ENCODE measurements around the gene GP9. TPM values are rescaled to one million over a fixed set of nuclear protein-coding genes. Genes with fewer than 3 reads are reported as not detected.

The GP9 gene
- total RNA-seq, 1 donor, result 28.1 TPM

DNA sequence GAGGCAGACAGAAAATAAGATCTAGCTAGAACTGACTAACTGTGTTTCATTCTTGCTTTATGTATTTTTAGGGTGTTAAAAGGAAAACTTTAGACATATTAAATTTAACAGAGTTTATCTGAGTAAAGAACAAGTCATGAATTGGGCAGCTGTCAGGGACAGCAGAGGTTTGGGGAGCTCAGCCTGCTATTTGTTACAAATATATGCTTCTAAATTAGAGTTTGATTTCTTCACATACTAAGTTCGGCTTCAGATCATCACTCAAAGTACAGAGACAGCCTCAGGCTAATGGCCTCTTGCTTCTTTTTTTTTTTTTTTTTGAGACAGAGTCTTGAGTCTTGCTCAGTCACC is 37.6 kb upstream of the GP9 start:
- Histone ChIP-seq H3K27me3 (ENCODE audit: insufficient read depth, low read length) (no peaks in the 10 kb centered on the region), H3K4me3 (ENCODE audit: low read length) (no peak overlapping the region), H3K4me1 (ENCODE audit: insufficient read depth, low read length) (peaks cover 16% of the 10 kb centered on the region), H3K9me3 (ENCODE audit: low read depth, low read length) (no peaks in the 10 kb centered on the region)

- no peaks in the 10 kb centered on the region for H3K27me3 ChIP-seq (ENCODE audit: insufficient read depth, low read length)
- no peaks in the 10 kb centered on the region for H3K9me3 ChIP-seq (ENCODE audit: low read depth, low read length)
- H3K4me3 ChIP-seq (ENCODE audit: low read length), result no peak overlapping the region
Measured at GRCh38 chr3:129023909-129024308, 36.7 kb upstream of the GP9 start.

GRCh38 chr3:129025108-129025507 is 35.5 kb upstream of the GP9 start:
- Histone ChIP-seq H3K9me3 (ENCODE audit: low read depth, low read length) (no peaks in the 10 kb centered on the region), H3K4me1 (ENCODE audit: insufficient read depth, low read length) (peaks cover 15% of the 10 kb centered on the region), H3K27me3 (ENCODE audit: insufficient read depth, low read length) (no peaks in the 10 kb centered on the region), H3K4me3 (ENCODE audit: low read length) (no peak overlapping the region)

More at GRCh38 chr3:129023909-129024308, 36.7 kb upstream of the GP9 start:
- H3K4me1 ChIP-seq (ENCODE audit: insufficient read depth, low read length), result peaks cover 15% of the 10 kb centered on the region

DNA sequence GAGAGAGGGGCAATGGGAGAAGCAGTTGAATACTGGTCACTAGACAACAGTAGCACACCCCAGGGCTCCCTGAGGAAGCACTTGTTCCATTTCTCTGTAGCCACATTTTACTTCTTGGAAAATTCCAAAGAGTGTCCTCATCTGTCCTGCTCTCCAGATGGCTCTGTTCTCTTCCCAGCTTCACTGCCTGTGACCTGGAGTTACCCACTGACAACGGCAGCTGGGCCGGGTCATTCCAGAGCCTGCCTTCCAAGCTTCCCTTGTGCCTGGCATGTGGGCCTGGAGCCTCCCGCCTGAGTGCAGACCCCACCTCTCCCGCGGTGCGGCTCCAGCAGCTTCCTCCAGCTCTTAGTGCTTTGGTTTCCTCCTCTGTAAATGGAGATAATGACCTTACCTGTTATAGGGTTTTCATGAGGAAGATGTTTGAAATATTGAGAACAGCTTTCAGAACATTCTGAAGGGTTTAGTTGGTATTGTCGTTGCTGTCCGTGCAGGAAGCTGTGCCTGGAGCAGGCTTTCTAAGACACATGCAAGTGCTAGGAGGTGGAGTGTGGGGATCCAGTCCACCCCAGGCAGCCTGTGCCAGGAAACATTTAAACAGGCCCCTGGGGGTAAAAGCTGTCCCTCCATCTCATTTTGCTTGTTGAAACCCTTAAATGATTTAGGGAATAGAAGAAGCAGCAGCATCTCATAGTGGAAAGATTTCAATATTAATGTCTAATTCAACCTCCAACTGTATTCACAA is 34.7 kb upstream of the GP9 start:
- H3K4me3 ChIP-seq (ENCODE audit: low read length), result no peak overlapping the region
- H3K9me3 ChIP-seq (ENCODE audit: low read depth, low read length), result no peaks in the 10 kb centered on the region
- peaks cover 15% of the 10 kb centered on the region for H3K4me1 ChIP-seq (ENCODE audit: insufficient read depth, low read length)
- H3K27me3 ChIP-seq (ENCODE audit: insufficient read depth, low read length), result no peaks in the 10 kb centered on the region

GRCh38 chr3:129026728-129027543 is 33.6 kb upstream of the GP9 start:
- H3K4me3 ChIP-seq (ENCODE audit: low read length), result peak overlapping the region; percentile 33
- H3K4me1 ChIP-seq (ENCODE audit: insufficient read depth, low read length), result peaks cover 15% of the 10 kb centered on the region
- no peaks in the 10 kb centered on the region for H3K27me3 ChIP-seq (ENCODE audit: insufficient read depth, low read length)
- H3K9me3 ChIP-seq (ENCODE audit: low read depth, low read length), result no peaks in the 10 kb centered on the region

- peak overlapping the region; percentile 33 for H3K4me3 ChIP-seq (ENCODE audit: low read length)
- H3K27me3 ChIP-seq (ENCODE audit: insufficient read depth, low read length), result no peaks in the 10 kb centered on the region
- H3K9me3 ChIP-seq (ENCODE audit: low read depth, low read length), result no peaks in the 10 kb centered on the region
- peaks cover 15% of the 10 kb centered on the region for H3K4me1 ChIP-seq (ENCODE audit: insufficient read depth, low read length)
Measured at GRCh38 chr3:129027544-129027880, 33.1 kb upstream of the GP9 start.

- H3K4me3 ChIP-seq (ENCODE audit: low read length), result no peak overlapping the region
- peaks cover 15% of the 10 kb centered on the region for H3K4me1 ChIP-seq (ENCODE audit: insufficient read depth, low read length)
- H3K9me3 ChIP-seq (ENCODE audit: low read depth, low read length), result no peaks in the 10 kb centered on the region
- no peaks in the 10 kb centered on the region for H3K27me3 ChIP-seq (ENCODE audit: insufficient read depth, low read length)
Measured at GRCh38 chr3:129028866-129029265, 31.7 kb upstream of the GP9 start.

DNA sequence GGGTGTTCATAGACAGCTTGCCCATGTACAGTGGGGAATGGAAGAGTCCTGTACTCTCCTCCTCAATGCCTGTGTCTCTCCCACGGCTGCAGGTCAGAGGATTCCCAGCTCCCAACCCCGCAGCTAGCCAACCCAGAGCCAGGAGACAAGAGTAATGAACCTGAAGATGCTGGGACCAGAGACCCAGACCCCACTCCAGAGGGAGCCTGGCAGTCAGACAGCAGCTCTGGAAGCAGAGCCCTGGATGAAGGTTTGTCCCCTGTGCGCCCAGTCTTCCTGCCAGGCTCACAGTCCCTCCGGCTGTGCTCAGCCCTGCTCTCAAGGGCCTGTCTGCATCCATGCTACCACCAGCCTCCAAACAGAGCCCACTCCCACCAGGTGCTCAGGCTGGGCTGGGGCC is 30.0 kb upstream of the GP9 start:
- Histone ChIP-seq H3K4me1 (ENCODE audit: insufficient read depth, low read length) (peaks cover 15% of the 10 kb centered on the region), H3K27me3 (ENCODE audit: insufficient read depth, low read length) (no peaks in the 10 kb centered on the region), H3K9me3 (ENCODE audit: low read depth, low read length) (no peaks in the 10 kb centered on the region), H3K4me3 (ENCODE audit: low read length) (no peak overlapping the region)

DNA sequence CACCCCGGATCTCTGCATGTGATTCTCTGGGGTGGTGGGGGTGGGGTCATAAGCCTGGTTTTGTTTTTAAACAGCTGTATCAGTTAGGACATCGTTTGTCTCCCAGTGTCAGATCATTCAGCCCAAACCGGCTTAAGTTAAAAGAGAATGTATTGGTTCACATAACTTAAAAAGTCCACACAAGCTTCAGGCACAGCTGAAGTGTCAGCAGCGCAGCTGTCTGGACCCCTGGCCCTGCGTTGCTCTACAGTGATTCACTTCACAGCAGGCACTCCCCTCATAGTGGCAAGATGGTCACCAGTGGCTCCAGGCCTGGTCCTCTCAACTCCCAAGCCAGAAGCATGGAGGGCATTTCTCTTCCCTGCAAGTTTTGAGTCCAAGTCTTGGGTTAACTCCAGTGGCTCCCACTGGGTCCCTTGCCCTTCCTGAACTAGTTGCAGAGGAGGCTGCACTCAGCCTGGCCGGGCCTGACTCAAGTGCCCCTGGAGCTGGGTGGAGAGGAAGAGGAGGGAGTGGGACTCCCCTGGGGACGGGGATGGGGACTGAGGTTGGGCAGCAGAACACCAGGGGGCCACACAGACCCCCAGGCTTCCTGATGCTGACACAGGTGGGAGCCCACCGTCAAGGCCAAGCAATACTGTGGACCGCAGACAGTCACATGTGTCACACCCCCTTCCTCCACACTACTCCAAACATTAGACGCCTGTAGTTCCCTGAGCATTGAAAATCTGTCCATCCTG is 28.9 kb upstream of the GP9 start:
- H3K4me3 ChIP-seq (ENCODE audit: low read length), result no peak overlapping the region
- H3K27me3 ChIP-seq (ENCODE audit: insufficient read depth, low read length), result no peaks in the 10 kb centered on the region
- no peaks in the 10 kb centered on the region for H3K9me3 ChIP-seq (ENCODE audit: low read depth, low read length)
- H3K4me1 ChIP-seq (ENCODE audit: insufficient read depth, low read length), result peaks cover 10% of the 10 kb centered on the region

- H3K4me1 ChIP-seq (ENCODE audit: insufficient read depth, low read length), result peaks cover 3% of the 10 kb centered on the region
- H3K4me3 ChIP-seq (ENCODE audit: low read length), result no peak overlapping the region
- no peaks in the 10 kb centered on the region for H3K9me3 ChIP-seq (ENCODE audit: low read depth, low read length)
- no peaks in the 10 kb centered on the region for H3K27me3 ChIP-seq (ENCODE audit: insufficient read depth, low read length)
Measured at GRCh38 chr3:129032716-129033115, 27.9 kb upstream of the GP9 start.

DNA sequence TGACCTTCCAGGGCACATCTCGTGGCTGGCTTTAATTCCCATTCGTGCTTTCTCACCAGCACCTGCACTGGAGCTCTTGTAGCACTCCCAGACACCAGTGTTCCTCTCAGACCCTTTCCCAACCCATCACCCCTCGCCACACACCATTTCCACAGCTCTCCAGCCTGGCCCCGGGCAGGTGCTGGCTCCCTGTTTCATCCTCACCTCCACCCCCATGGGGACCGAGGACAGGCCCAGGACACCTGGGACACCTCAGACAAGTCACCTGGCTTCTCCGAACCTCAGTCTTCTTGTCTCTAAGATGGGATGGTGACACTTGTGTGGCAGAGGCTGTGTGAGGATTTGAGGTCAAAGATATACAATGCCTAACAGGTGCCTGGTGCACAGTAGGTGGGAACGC is 27.4 kb upstream of the GP9 start:
- Histone ChIP-seq H3K4me1 (ENCODE audit: insufficient read depth, low read length) (peaks cover 3% of the 10 kb centered on the region), H3K27me3 (ENCODE audit: insufficient read depth, low read length) (no peaks in the 10 kb centered on the region), H3K4me3 (ENCODE audit: low read length) (no peak overlapping the region), H3K9me3 (ENCODE audit: low read depth, low read length) (no peaks in the 10 kb centered on the region)

DNA sequence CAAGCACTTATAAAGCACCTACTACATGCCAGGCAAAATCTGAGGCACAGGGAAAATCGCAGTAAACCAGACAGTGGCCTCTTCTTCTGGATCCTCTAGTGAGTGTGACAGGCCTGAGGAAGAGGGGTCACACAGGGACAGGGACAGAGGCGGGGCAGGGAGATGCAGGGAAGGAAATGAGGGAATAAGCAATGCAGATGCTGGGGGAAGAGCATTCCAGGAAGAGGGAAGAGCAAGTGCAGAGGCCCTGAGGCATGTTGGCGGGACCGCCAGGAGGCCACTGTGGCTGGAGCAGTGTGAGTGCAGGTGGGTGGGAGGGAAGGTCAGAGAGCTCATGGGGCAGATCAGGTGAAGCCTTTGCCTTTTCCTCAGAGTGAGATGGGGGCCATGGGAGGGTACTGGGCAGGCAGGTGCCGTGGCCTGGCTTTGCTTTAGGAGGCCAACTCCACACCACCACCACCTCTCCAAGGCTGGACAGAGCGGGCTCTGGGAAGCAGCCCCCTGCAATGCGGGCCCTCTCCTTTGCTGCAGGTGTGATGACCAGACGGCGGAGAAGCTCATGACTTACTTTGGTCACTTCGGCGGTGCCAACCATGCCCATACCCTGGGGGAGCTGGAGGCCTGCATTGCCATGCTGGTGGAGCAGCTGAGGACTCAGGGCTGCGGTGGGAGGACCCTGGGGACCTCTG is 26.8 kb upstream of the GP9 start:
- Histone ChIP-seq H3K9me3 (ENCODE audit: low read depth, low read length) (no peaks in the 10 kb centered on the region), H3K4me3 (ENCODE audit: low read length) (no peak overlapping the region)

GRCh38 chr3:129034642-129035041 is 25.9 kb upstream of the GP9 start:
- Histone ChIP-seq H3K4me3 (ENCODE audit: low read length) (no peak overlapping the region), H3K4me1 (ENCODE audit: insufficient read depth, low read length) (peaks cover 3% of the 10 kb centered on the region), H3K9me3 (ENCODE audit: low read depth, low read length) (no peaks in the 10 kb centered on the region), H3K27me3 (ENCODE audit: insufficient read depth, low read length) (no peaks in the 10 kb centered on the region)

More for the DNA sequence above, 26.8 kb upstream of the GP9 start:
- H3K4me1 ChIP-seq (ENCODE audit: insufficient read depth, low read length), result peaks cover 3% of the 10 kb centered on the region
- no peaks in the 10 kb centered on the region for H3K27me3 ChIP-seq (ENCODE audit: insufficient read depth, low read length)

DNA sequence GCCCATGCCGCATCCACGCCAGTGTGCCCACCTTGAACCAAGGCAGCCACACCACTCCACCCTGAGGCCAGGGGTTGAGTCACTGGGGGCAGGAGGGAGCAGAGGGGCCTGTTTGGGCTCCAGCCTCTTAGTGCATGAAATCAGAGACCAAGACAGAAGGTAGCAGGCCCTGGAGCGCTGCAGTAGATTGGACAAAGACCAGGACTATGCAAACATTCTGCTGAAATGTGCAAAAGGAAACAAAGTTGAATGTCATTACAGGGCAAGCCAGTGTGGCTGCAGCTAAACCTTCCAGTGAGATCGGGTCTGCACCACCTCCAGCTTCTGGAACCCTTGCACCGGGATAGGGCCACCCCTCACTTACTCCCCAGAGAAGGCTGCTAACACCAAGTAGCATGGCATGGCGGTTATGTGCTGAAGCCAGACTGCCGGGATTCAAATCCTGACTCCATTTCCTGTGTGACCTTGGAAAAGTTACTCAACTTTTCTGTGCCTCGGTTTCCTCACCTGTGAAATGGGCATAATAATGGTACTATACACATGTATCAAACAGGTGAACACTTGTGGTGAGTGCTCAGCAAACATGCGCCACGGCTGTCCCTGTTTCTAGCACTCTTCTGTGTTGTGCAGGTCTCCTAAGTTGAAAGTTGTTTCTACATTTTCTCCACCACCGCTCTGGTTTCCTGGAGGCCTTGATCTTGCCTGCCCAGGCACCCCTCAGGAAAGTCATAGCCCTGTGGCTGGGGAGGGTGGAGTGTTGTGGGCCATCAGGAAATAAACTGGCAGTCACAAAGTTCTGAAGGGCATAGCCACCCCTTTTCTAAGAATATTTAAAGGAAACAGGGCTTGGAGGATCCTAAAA is 25.0 kb upstream of the GP9 start:
- no peaks in the 10 kb centered on the region for H3K27me3 ChIP-seq (ENCODE audit: insufficient read depth, low read length)
- peaks cover 3% of the 10 kb centered on the region for H3K4me1 ChIP-seq (ENCODE audit: insufficient read depth, low read length)
- H3K4me3 ChIP-seq (ENCODE audit: low read length), result no peak overlapping the region
- H3K9me3 ChIP-seq (ENCODE audit: low read depth, low read length), result no peaks in the 10 kb centered on the region

Data from mononuclear cell (primary cell).